Esophagus muscularis mucosa (tissue), 4 donors: ENCODE measurements around the gene SORBS1.

Experiments
- CTCF ChIP-seq, 3 experiments: fragments of 200-600 bp in 2 of 3; fragments of 450-650 bp in 1 of 3; sonication (generic) in 2 of 3; IDR thresholded peaks; one replicate each; pipeline ENCODE4 v1.5.1; 2017 to 2019; ENCODE audit warnings: antibody characterized with exemption in 3 of 3, mild to moderate bottlenecking in 2 of 3, moderate library complexity in 1 of 3
- EP300 ChIP-seq: sonication (generic); formaldehyde crosslinking; IDR thresholded peaks from one replicate; pipeline ENCODE4 v1.6.1; 2017; ENCODE audit warnings: antibody characterized with exemption
- POLR2A ChIP-seq: fragments of 450-650 bp; IDR thresholded peaks from one replicate; pipeline ENCODE4 v1.6.1; 2017; ENCODE audit warnings: antibody characterized with exemption, moderate library complexity, mild to moderate bottlenecking, low read depth
- POLR2AphosphoS5 ChIP-seq, 2 donors: sonication (generic); formaldehyde crosslinking; IDR thresholded peaks; one replicate each; pipeline ENCODE4 v1.6.1; 2017; ENCODE audit warnings: antibody characterized with exemption in 2 of 2

GRCh38 chr10:95475827-95476468, 85.2 kb downstream of the SORBS1 start:
- TF ChIP-seq CTCF (IDR thresholded peaks at IDR 0.05) = no peak
- TF ChIP-seq POLR2AphosphoS5 (IDR thresholded peaks at IDR 0.05) = peak in 1 of 2 donors; percentile 10
- TF ChIP-seq POLR2A = no peak
- TF ChIP-seq EP300 = no peak
